ENCODE data around the gene INHBE.

DNA sequence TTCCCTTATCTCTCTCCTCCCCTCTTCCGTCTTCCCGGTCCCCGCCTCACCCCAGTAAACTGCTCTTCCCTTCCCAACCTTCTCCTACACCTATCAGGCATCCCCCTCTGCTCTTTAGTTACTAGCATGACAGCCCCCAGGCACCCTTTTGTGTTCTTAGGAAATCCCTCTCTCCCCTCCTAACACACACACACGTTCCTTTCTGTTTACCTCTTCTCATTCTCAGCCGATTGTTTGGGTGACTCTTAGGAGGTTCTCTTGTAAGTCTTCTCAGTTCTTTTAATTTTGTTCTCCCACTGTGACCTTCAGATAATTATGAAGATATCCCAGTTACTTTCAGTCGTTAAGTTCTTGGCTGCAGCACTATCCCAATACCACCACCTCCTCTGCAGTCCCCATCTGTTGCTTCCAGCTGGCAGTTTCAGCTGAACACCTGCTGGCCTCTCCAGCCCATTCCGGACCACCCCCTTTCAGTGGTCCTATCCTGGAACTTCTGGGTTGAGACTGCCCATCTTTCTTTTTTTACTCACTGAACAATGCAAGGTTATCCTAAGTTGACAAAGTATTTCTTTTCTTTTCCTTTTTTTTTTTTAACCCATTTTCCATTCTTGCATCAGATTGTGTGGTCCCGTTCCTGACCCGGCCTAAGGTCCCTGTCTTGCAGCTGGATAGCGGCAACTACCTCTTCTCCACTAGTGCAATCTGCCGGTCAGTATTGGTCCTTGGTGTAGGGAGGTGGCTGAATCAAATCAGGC lies 33.5 kb downstream of the INHBE start:
- no peak for TF ChIP-seq EP300 (IDR thresholded peaks at IDR 0.05)
- TF ChIP-seq, protein P1, sequence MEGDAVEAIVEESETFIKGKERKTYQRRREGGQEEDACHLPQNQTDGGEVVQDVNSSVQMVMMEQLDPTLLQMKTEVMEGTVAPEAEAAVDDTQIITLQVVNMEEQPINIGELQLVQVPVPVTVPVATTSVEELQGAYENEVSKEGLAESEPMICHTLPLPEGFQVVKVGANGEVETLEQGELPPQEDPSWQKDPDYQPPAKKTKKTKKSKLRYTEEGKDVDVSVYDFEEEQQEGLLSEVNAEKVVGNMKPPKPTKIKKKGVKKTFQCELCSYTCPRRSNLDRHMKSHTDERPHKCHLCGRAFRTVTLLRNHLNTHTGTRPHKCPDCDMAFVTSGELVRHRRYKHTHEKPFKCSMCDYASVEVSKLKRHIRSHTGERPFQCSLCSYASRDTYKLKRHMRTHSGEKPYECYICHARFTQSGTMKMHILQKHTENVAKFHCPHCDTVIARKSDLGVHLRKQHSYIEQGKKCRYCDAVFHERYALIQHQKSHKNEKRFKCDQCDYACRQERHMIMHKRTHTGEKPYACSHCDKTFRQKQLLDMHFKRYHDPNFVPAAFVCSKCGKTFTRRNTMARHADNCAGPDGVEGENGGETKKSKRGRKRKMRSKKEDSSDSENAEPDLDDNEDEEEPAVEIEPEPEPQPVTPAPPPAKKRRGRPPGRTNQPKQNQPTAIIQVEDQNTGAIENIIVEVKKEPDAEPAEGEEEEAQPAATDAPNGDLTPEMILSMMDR (IDR thresholded peaks at IDR 0.05) = no peak

Data from ovary (tissue), 3 donors.